ENCODE measurements around the gene CLEC14A. TPM values are rescaled to one million over a fixed set of nuclear protein-coding genes. Genes with fewer than 3 reads are reported as not detected.

CLEC14A gene
- total RNA-seq, 3 donors from 2014 or later: 11.9 to 25.6 (median 24.8) TPM

- no peak for DNase-seq (ENCODE audit: low spot score in 2 of 2)
- Histone ChIP-seq H3K4me3 (no peak overlapping the region), H3K36me3 (no peaks in the 10 kb centered on the region), H3K4me1 (no peaks in the 10 kb centered on the region), H3K27ac (no peak overlapping the region), H3K27me3 (peaks cover 0 to 34% of the 10 kb centered on the region in 2 donors), H3K9me3 (no peaks in the 10 kb centered on the region)
- TF ChIP-seq, protein P1, sequence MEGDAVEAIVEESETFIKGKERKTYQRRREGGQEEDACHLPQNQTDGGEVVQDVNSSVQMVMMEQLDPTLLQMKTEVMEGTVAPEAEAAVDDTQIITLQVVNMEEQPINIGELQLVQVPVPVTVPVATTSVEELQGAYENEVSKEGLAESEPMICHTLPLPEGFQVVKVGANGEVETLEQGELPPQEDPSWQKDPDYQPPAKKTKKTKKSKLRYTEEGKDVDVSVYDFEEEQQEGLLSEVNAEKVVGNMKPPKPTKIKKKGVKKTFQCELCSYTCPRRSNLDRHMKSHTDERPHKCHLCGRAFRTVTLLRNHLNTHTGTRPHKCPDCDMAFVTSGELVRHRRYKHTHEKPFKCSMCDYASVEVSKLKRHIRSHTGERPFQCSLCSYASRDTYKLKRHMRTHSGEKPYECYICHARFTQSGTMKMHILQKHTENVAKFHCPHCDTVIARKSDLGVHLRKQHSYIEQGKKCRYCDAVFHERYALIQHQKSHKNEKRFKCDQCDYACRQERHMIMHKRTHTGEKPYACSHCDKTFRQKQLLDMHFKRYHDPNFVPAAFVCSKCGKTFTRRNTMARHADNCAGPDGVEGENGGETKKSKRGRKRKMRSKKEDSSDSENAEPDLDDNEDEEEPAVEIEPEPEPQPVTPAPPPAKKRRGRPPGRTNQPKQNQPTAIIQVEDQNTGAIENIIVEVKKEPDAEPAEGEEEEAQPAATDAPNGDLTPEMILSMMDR (IDR thresholded peaks at IDR 0.05): no peak
- TF ChIP-seq POLR2AphosphoS5 (IDR thresholded peaks at IDR 0.05): no peak
- no peak for TF ChIP-seq POLR2A (IDR thresholded peaks at IDR 0.05)
- intact Hi-C loops (cut with DNase I; ENCODE audit: low total_unique reads): no loop called here
These were observed 49.8 kb downstream of the CLEC14A start for GRCh38 chr14:38205949-38206665.

DNA sequence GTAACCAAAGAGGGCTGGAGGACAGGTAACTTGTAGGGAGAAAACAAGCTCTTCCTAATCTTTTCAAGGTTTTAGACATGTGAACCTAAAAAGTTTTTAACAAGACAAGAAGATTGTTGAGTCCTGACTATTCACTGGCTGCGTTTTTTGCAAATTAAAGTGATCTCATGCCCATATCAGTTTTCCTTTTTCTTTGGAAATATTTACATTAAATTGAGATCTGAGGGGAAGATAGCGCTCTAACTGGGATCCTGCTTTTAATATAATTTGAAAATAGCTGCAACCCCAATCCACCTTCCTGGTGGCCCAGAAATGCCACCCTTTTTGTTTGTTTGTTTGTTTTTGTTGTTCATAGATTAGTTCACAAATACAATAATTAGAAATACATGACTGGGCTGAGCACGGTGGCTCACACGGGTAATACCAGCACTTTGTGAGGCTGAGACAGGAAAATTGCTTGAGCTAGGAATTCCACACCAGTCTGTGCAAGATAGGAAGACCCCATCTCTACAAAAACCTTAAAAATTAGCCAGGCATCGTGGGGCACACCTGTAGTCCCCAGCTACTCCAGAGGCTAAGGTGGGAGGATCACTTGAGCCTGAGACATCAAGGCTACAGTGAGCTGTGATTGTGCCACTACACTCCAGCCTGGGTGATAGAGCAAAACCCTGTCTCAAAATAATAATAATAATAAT, 50.6 kb downstream of the CLEC14A start:
- no peak overlapping the region for H3K4me3 ChIP-seq
- no peaks in the 10 kb centered on the region for H3K4me1 ChIP-seq
- peaks cover 0 to 26% of the 10 kb centered on the region in 2 donors for H3K27me3 ChIP-seq
- H3K36me3 ChIP-seq: no peaks in the 10 kb centered on the region
- TF ChIP-seq, protein P1 (IDR thresholded peaks at IDR 0.05): no peak
- TF ChIP-seq POLR2AphosphoS5 (IDR thresholded peaks at IDR 0.05) (no peak), POLR2A (IDR thresholded peaks at IDR 0.05) (no peak)
- DNase-seq (ENCODE audit: low spot score in 2 of 2): no peak
- intact Hi-C loops (cut with DNase I; ENCODE audit: low total_unique reads): no loop called here
- H3K27ac ChIP-seq: no peak overlapping the region
- no peaks in the 10 kb centered on the region for H3K9me3 ChIP-seq

- no peak for DNase-seq (ENCODE audit: low spot score in 2 of 2)
- H3K4me3 ChIP-seq: no peak overlapping the region
- intact Hi-C loops (cut with DNase I; ENCODE audit: low total_unique reads): no loop called here
- H3K4me1 ChIP-seq: no peaks in the 10 kb centered on the region
- H3K27me3 ChIP-seq: peaks cover 0 to 20% of the 10 kb centered on the region in 2 donors
- H3K36me3 ChIP-seq: no peaks in the 10 kb centered on the region
- no peak overlapping the region for H3K27ac ChIP-seq
- TF ChIP-seq POLR2A (IDR thresholded peaks at IDR 0.05): no peak
- TF ChIP-seq, protein P1 (IDR thresholded peaks at IDR 0.05): no peak
- TF ChIP-seq POLR2AphosphoS5 (IDR thresholded peaks at IDR 0.05): no peak
- no peaks in the 10 kb centered on the region for H3K9me3 ChIP-seq
These were observed 51.2 kb downstream of the CLEC14A start for GRCh38 chr14:38204719-38205115.

Other genes with a start within 250 kb of the CLEC14A start
- under 1 TPM; 0.16 to 0.33 (median 0.29) TPM for gene SSTR1, start 48.2 kb downstream of the CLEC14A start, total RNA-seq

Data from breast epithelium (tissue), 4 donors.